Epithelial cell of proximal tubule (primary cell): ENCODE results near the gene NECTIN4. TPM values are rescaled to one million over a fixed set of nuclear protein-coding genes. Genes with fewer than 3 reads are reported as not detected.
"Not testable (repeated sequence)": the region's sequence is repeated elsewhere in the genome, so short reads cannot be mapped to it uniquely, and the experiment has no call there.

Experiments
- DNase-seq: peaks from one replicate; pipeline ENCODE4 v3.0.0-alpha.2; 2011; ENCODE audit warnings: low read depth
- H3K4me3 ChIP-seq: 2 replicates; pipeline ENCODE4 v1.5.1; 2011; ENCODE audit warnings: low read depth, mild to moderate bottlenecking, low read length
- CTCF ChIP-seq: conservative IDR thresholded peaks from 2 replicates; pipeline ENCODE4 v1.5.1; 2012; ENCODE audit warnings: low read depth, mild to moderate bottlenecking, low read length
- total RNA-seq: library from RNA; depleted of rRNA; stranded (reverse); fragments of >200 nt; gene quantifications from 2 replicates; pipeline ENCODE4 v1.2.3, GENCODE V29; 2015

NECTIN4 gene
- total RNA-seq, 1 donor from 2014 or later, result 6.1 TPM

GRCh38 chr1:161069731-161070270 lies 19.6 kb downstream of the NECTIN4 start, which contains the start of gene ARHGAP30:
TSS of gene ARHGAP30 (minus strand) at chr1:161069891. CDS start at chr1:161069624, 267 bp downstream.
- no peak within 1 kb of the TSS for H3K4me3 ChIP-seq
- DNase-seq, result no peak
- TF ChIP-seq CTCF, result no peak

GRCh38 chr1:161069241-161069640 lies 20.1 kb downstream of the NECTIN4 start:
- no peak overlapping the region for H3K4me3 ChIP-seq
- TF ChIP-seq CTCF, result no peak
- no peak for DNase-seq

GRCh38 chr1:161068306-161069234 lies 20.8 kb downstream of the NECTIN4 start:
- DNase-seq, result no peak
- no peak for TF ChIP-seq CTCF
- no peak overlapping the region for H3K4me3 ChIP-seq

GRCh38 chr1:161066694-161067093 lies 22.7 kb downstream of the NECTIN4 start:
- TF ChIP-seq CTCF, result no peak
- no peak overlapping the region for H3K4me3 ChIP-seq
- no peak for DNase-seq

GRCh38 chr1:161065681-161066080 lies 23.7 kb downstream of the NECTIN4 start:
- not testable (repeated sequence) for H3K4me3 ChIP-seq, DNase-seq

- not testable (repeated sequence) for H3K4me3 ChIP-seq, DNase-seq
These were observed 25.4 kb downstream of the NECTIN4 start for GRCh38 chr1:161063936-161064335.

GRCh38 chr1:161061419-161061818 lies 27.9 kb downstream of the NECTIN4 start:
- DNase-seq, result no peak
- no peak for TF ChIP-seq CTCF
- no peak overlapping the region for H3K4me3 ChIP-seq

- DNase-seq, result no peak
- H3K4me3 ChIP-seq, result no peak overlapping the region
- TF ChIP-seq CTCF, result no peak
These were observed 30.1 kb downstream of the NECTIN4 start for GRCh38 chr1:161059293-161059692.
